Uterus (tissue), 4 donors: ENCODE measurements around the gene ACTR8. TPM values are rescaled to one million over a fixed set of nuclear protein-coding genes. Genes with fewer than 3 reads are reported as not detected.

Source experiments
- DNase-seq, 2 donors: peaks; one replicate each; pipeline ENCODE4 v3.0.0-alpha.2; 2019 to 2020
- H3K27ac ChIP-seq, 2 donors: fragments of 200-600 bp; sonication (generic); 1 replicate in 1 of 2; 2 replicates in 1 of 2; pipeline ENCODE4 v1.5.1; 2016 to 2018
- H3K27me3 ChIP-seq, 2 donors: fragments of 200-600 bp; sonication (generic); one replicate each; pipeline ENCODE4 v1.5.1; 2018 to 2019; ENCODE audit warnings: control low read depth in 1 of 2
- H3K36me3 ChIP-seq, 2 donors: fragments of 200-600 bp; sonication (generic); one replicate each; pipeline ENCODE4 v1.5.1; 2019; ENCODE audit warnings: control low read depth in 1 of 2
- H3K4me1 ChIP-seq, 2 donors: fragments of 200-600 bp; sonication (generic); one replicate each; pipeline ENCODE4 v1.5.1; 2018 to 2019; ENCODE audit warnings: control low read depth in 1 of 2
- H3K4me3 ChIP-seq, 2 donors: fragments of 200-600 bp; sonication (generic); 1 replicate in 1 of 2; 2 replicates in 1 of 2; pipeline ENCODE4 v1.5.1; 2018 to 2019; ENCODE audit warnings: mild to moderate bottlenecking in 1 of 2
- H3K9me3 ChIP-seq, 2 donors: fragments of 200-600 bp; sonication (generic); one replicate each; pipeline ENCODE4 v1.5.1; 2019; ENCODE audit warnings: control low read depth in 1 of 2
- POLR2A ChIP-seq, 2 donors: fragments of 450-650 bp; IDR thresholded peaks; one replicate each; pipeline ENCODE4 v1.6.1; 2016; ENCODE audit warnings: antibody characterized with exemption in 2 of 2, mild to moderate bottlenecking in 1 of 2, moderate library complexity in 1 of 2
- intact Hi-C: fragments of 100-400 bp; cut with DNase I; formaldehyde crosslinking; loops from one replicate; pipeline ENCODE4 v1.15.1; 2023; ENCODE audit warnings: low total_unique reads
- total RNA-seq, 4 donors: library from RNA; depleted of rRNA in 3 of 4; stranded (reverse); fragments of >200 nt in 3 of 4; gene quantifications; one replicate each; pipeline versions ENCODE4 v1.1.0 to v1.2.4, GENCODE V29; 2014 to 2023
- TF ChIP-seq, protein P1 (sequence below), 4 experiments: fragments of 200-600 bp in 2 of 4; fragments of 450-650 bp in 2 of 4; sonication (generic) in 2 of 4; IDR thresholded peaks; one replicate each; pipeline ENCODE4 v1.5.1; 2016 to 2019; ENCODE audit warnings: antibody characterized with exemption in 4 of 4, mild to moderate bottlenecking in 2 of 4, moderate library complexity in 1 of 4
- donor health status: DM: yes; HTN: yes; CAD: no.

The ACTR8 gene
- total RNA-seq, 4 donors from 2014 or later, result 23.2 to 56.8 (median 31.6) TPM

DNA sequence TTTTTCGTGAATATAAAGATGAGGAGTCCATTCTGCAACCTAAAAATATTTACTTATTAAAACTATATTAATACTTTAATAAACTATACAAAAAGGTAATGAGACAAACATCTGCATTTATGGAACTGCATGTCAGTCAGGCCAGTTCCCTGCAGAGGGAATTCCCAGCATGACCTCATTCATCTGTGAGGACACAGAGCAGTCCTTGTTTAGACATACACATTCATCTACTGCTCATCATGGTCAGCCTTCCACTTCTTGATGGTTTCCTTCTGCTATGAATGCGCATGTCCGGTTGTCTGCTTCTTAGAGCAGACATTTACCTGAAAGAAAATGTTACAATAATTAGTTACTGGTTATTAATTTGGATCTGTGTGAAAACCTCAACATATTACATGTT, 3.3 kb upstream of the ACTR8 start:
- intact Hi-C loops, result no loop called here
- H3K36me3 ChIP-seq, result no peaks in the 10 kb centered on the region
- H3K27ac ChIP-seq, result no peak overlapping the region

DNA sequence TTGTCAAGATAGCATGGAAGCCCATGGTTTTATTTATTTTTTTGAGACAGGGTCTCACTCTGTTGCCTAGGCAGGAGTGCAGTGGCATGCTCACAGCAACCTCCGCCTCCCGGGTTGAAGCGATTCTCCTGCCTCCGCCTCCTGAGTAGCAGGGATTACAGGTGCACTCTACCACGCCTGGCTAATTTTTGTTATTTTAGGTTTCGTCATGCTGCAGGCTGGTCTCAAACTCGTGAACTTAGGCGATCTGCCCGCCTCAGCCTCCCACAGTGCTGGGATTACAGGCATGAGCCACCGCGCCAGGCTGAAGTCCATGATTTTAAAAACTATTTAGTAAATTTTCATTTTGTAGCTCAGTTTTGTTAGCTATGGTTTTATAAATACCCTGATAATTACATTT, 2.7 kb upstream of the ACTR8 start:
- no peaks in the 10 kb centered on the region for H3K36me3 ChIP-seq
- TF ChIP-seq, protein P1, sequence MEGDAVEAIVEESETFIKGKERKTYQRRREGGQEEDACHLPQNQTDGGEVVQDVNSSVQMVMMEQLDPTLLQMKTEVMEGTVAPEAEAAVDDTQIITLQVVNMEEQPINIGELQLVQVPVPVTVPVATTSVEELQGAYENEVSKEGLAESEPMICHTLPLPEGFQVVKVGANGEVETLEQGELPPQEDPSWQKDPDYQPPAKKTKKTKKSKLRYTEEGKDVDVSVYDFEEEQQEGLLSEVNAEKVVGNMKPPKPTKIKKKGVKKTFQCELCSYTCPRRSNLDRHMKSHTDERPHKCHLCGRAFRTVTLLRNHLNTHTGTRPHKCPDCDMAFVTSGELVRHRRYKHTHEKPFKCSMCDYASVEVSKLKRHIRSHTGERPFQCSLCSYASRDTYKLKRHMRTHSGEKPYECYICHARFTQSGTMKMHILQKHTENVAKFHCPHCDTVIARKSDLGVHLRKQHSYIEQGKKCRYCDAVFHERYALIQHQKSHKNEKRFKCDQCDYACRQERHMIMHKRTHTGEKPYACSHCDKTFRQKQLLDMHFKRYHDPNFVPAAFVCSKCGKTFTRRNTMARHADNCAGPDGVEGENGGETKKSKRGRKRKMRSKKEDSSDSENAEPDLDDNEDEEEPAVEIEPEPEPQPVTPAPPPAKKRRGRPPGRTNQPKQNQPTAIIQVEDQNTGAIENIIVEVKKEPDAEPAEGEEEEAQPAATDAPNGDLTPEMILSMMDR (IDR thresholded peaks at IDR 0.05), result no peak
- TF ChIP-seq POLR2A (IDR thresholded peaks at IDR 0.05), result no peak
- intact Hi-C loops, result no loop called here
- H3K9me3 ChIP-seq, result no peaks in the 10 kb centered on the region
- peaks cover 7 to 9% of the 10 kb centered on the region in 2 donors for H3K4me1 ChIP-seq
- H3K27ac ChIP-seq, result no peak overlapping the region
- no peak overlapping the region for H3K4me3 ChIP-seq
- H3K27me3 ChIP-seq, result no peaks in the 10 kb centered on the region
- DNase-seq, result no peak

More for the DNA sequence above, 3.3 kb upstream of the ACTR8 start:
- no peak overlapping the region for H3K4me3 ChIP-seq
- DNase-seq, result no peak
- no peaks in the 10 kb centered on the region for H3K27me3 ChIP-seq
- peaks cover 7 to 10% of the 10 kb centered on the region in 2 donors for H3K4me1 ChIP-seq
- no peak for TF ChIP-seq POLR2A (IDR thresholded peaks at IDR 0.05)
- TF ChIP-seq, protein P1 (IDR thresholded peaks at IDR 0.05), result no peak
- no peaks in the 10 kb centered on the region for H3K9me3 ChIP-seq

DNA sequence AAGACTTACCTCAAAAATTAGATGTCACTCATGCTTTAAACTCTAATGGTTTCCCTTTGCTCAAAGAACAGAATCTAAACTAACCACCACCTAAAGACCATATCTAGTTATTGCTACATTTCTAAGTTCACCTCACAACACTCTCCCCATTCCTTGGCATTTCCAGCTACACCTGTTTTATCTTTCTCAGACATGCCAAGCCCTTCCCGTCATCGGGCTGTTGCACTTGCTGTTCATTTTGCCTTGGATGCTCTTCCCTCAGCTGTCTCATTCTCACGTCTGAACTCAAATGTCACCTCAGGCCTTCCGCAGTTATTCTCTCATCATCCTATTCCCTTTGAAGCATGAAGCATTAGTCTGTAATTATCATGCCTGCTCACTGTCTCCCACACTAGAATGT, 1.1 kb upstream of the ACTR8 start:
- Histone ChIP-seq H3K27ac (no peak overlapping the region), H3K4me1 (peaks cover 7 to 9% of the 10 kb centered on the region in 2 donors), H3K9me3 (no peaks in the 10 kb centered on the region), H3K4me3 (no peak overlapping the region), H3K36me3 (no peaks in the 10 kb centered on the region), H3K27me3 (no peaks in the 10 kb centered on the region)
- TF ChIP-seq, protein P1 (IDR thresholded peaks at IDR 0.05), result no peak
- TF ChIP-seq POLR2A (IDR thresholded peaks at IDR 0.05), result no peak
- DNase-seq, result no peak
- intact Hi-C loops, result no loop called here

DNA sequence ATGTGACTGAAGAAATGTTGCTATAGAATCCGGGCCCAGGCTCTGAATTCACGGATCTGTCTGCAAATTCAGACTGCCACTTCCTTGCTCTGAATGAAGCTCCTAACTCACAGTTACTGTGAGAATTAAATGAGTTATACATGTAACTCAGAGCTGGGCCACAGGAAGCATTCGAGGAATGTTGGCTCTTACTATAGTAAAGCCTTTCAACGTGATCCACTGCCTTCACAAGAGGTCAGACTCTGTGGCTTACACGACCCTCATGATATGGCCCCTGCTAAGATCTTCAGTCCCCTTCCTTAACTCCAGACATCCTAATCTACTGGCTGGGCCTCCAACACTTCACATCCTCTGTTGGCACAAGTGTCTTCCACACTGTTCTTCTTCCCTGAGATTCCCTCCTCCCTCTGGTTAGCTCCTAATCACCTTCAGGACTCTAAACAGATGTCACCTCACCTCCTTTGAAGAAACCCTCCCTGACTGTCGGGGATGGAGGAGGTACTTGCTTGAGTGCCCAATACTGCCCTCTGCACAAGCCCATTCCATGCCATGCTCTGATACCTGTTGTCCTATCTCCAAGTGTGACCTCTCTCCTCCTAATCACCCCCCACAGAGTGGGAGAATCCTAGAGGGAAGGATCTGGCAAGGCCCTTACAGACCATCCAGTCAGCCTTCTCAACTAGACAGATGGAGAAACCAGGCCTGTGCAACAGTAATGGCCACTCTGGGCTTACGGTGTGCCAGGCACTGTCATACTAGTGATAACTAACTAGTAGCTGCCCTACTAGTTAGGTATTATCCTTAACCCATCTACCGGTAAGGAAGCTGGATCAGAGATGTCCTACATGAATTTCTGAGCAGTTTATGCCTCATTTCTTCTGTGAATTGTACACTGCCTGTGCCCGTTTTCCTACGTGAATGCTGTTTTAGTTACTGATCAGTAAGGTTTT, 1.3 kb downstream of the ACTR8 start:
- Histone ChIP-seq H3K4me1 (peaks cover 7 to 9% of the 10 kb centered on the region in 2 donors), H3K36me3 (no peaks in the 10 kb centered on the region), H3K9me3 (no peaks in the 10 kb centered on the region), H3K27ac (peak overlapping the region in 1 of 2 donors; percentile 85), H3K4me3 (peak overlapping the region; percentile 88 to 91), H3K27me3 (no peaks in the 10 kb centered on the region)
- TF ChIP-seq POLR2A (IDR thresholded peaks at IDR 0.05), result no peak
- TF ChIP-seq, protein P1 (IDR thresholded peaks at IDR 0.05), result no peak
- intact Hi-C loops, result no loop called here
- no peak for DNase-seq
